Measurements from ENCODE around the gene DEFB108B.
"Not testable (repeated sequence)": the region's sequence is repeated elsewhere in the genome, so short reads cannot be mapped to it uniquely, and the experiment has no call there.

DEFB108B gene

GRCh38 chr11:71843858-71844257, 10.9 kb downstream of the DEFB108B start:
- TF ChIP-seq EZH2 (IDR thresholded peaks at IDR 0.05) (no peak), FOXP2 (optimal IDR thresholded peaks at IDR 0.05; ENCODE audit: control extremely low read depth, extremely low read length, insufficient read depth) (no peak), POLR2AphosphoS5 (IDR thresholded peaks at IDR 0.05; ENCODE audit: borderline replicate concordance, low read depth, low read length) (no peak)
- no peak overlapping the region for H3K9ac ChIP-seq (ENCODE audit: insufficient read length)
- no peaks in the 10 kb centered on the region for H3K36me3 ChIP-seq (ENCODE audit: insufficient read depth, low read length)
- no peaks in the 10 kb centered on the region for H3K9me3 ChIP-seq (ENCODE audit: low read depth, low read length)
- no peak overlapping the region for H3K4me3 ChIP-seq
- H3K27ac ChIP-seq = no peak overlapping the region
- DNase-seq (ENCODE audit: low read depth, low spot score) = no peak

DNA sequence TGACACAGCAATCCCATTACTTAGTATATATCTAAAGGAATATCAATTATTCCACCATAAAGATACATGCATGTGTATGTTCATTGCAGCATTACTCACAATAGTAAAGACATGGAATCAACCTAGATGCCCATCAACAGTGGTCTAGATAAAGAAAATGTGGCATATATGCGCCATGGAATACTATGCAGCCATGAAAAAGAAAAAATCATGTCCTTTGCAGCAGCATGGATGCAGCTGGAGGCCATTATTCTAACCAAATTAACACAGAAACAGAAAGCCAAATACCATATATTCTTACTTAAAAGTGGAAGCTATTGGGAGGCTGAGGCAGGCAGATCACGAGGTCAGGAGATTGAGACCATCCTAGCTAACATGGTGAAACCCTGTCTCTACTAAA, 20.9 kb downstream of the DEFB108B start:
- not testable (repeated sequence) for H3K9ac ChIP-seq (ENCODE audit: insufficient read length); H3K4me3 ChIP-seq; H3K9me3 ChIP-seq (ENCODE audit: low read depth, low read length); H3K36me3 ChIP-seq (ENCODE audit: insufficient read depth, low read length); DNase-seq (ENCODE audit: low read depth, low spot score); H3K27ac ChIP-seq

GRCh38 chr11:71855880-71856279, 22.9 kb downstream of the DEFB108B start:
- not testable (repeated sequence) for H3K9me3 ChIP-seq (ENCODE audit: low read depth, low read length); H3K4me3 ChIP-seq; H3K36me3 ChIP-seq (ENCODE audit: insufficient read depth, low read length); H3K27ac ChIP-seq; H3K9ac ChIP-seq (ENCODE audit: insufficient read length); DNase-seq (ENCODE audit: low read depth, low spot score)

- not testable (repeated sequence) for H3K9ac ChIP-seq (ENCODE audit: insufficient read length); H3K27ac ChIP-seq; H3K36me3 ChIP-seq (ENCODE audit: insufficient read depth, low read length); H3K9me3 ChIP-seq (ENCODE audit: low read depth, low read length); DNase-seq (ENCODE audit: low read depth, low spot score); H3K4me3 ChIP-seq
Measured at GRCh38 chr11:71860835-71861234, 27.8 kb downstream of the DEFB108B start.

GRCh38 chr11:71863978-71864627, 31.1 kb downstream of the DEFB108B start:
- H3K9me3 ChIP-seq (ENCODE audit: low read depth, low read length); H3K9ac ChIP-seq (ENCODE audit: insufficient read length): not testable (repeated sequence)
- peak; percentile 12 for DNase-seq (ENCODE audit: low read depth, low spot score)

GRCh38 chr11:71867209-71867608, 34.2 kb downstream of the DEFB108B start:
- not testable (repeated sequence) for H3K36me3 ChIP-seq (ENCODE audit: insufficient read depth, low read length); H3K9ac ChIP-seq (ENCODE audit: insufficient read length); H3K9me3 ChIP-seq (ENCODE audit: low read depth, low read length); H3K27ac ChIP-seq; H3K4me3 ChIP-seq; DNase-seq (ENCODE audit: low read depth, low spot score)

More at GRCh38 chr11:71863978-71864627, 31.1 kb downstream of the DEFB108B start:
- H3K4me3 ChIP-seq; H3K36me3 ChIP-seq (ENCODE audit: insufficient read depth, low read length); H3K27ac ChIP-seq: not testable (repeated sequence)

- DNase-seq (ENCODE audit: low read depth, low spot score); H3K36me3 ChIP-seq (ENCODE audit: insufficient read depth, low read length); H3K9ac ChIP-seq (ENCODE audit: insufficient read length); H3K27ac ChIP-seq; H3K9me3 ChIP-seq (ENCODE audit: low read depth, low read length); H3K4me3 ChIP-seq: not testable (repeated sequence)
Measured at GRCh38 chr11:71869931-71870330, 36.9 kb downstream of the DEFB108B start.

GRCh38 chr11:71870661-71871060, 37.7 kb downstream of the DEFB108B start:
- not testable (repeated sequence) for H3K9ac ChIP-seq (ENCODE audit: insufficient read length); H3K9me3 ChIP-seq (ENCODE audit: low read depth, low read length); DNase-seq (ENCODE audit: low read depth, low spot score); H3K36me3 ChIP-seq (ENCODE audit: insufficient read depth, low read length); H3K4me3 ChIP-seq; H3K27ac ChIP-seq

DNA sequence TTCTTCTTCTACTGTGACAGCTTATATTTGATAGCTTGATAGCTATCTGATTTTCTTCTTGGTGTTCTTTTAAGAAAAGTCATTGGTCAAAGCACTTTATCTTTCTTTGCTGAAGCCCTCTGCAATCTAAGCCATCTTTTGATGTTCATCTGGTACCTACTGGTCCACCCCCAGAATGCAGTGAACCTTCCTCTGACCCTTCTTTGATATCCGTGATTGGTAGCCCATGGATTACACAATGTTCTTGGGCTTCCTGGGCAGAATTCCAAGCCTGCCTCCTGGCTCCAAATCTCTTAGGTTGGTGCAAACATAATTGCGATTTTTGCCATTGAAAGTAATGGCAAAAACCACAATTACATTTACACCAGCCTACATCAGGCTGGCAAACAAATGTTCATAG, 43.3 kb downstream of the DEFB108B start:
- H3K9ac ChIP-seq (ENCODE audit: insufficient read length); DNase-seq (ENCODE audit: low read depth, low spot score); H3K9me3 ChIP-seq (ENCODE audit: low read depth, low read length); H3K4me3 ChIP-seq; H3K36me3 ChIP-seq (ENCODE audit: insufficient read depth, low read length); H3K27ac ChIP-seq: not testable (repeated sequence)

DNA sequence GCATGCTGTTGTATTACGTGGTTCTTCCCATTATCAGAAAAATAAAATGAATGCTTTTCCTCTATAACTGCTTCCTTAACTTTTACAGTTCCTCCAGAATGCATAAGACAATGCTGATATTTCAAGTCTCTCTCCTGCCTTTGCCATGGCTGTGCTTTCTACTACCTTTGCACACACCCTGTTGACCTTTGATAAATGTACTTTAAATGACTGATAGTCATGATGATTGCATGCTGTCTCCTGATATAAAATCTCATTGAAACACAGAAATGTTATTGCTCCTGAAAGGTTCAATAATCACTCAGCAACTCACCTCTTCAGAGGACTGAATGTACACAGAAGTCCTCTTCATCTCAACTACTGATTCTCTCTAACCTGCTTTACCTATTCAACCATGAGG, 45.1 kb downstream of the DEFB108B start, which contains the start of gene DEFB131B:
Gene DEFB131B, plus strand, starts transcription at position 395 of the 400 bp plus-strand sequence. Its CDS starts 0 bp downstream, at position 395.
- H3K9ac ChIP-seq (ENCODE audit: insufficient read length); H3K27ac ChIP-seq; H3K4me3 ChIP-seq; DNase-seq (ENCODE audit: low read depth, low spot score); H3K9me3 ChIP-seq (ENCODE audit: low read depth, low read length); H3K36me3 ChIP-seq (ENCODE audit: insufficient read depth, low read length): not testable (repeated sequence)

GRCh38 chr11:71885806-71886205, 52.8 kb downstream of the DEFB108B start:
- not testable (repeated sequence) for H3K4me3 ChIP-seq; H3K27ac ChIP-seq; H3K36me3 ChIP-seq (ENCODE audit: insufficient read depth, low read length); H3K9me3 ChIP-seq (ENCODE audit: low read depth, low read length); H3K9ac ChIP-seq (ENCODE audit: insufficient read length); DNase-seq (ENCODE audit: low read depth, low spot score)
